GOT3 (cell line): Measurements from ENCODE around the gene MAMDC2.
"Not testable (repeated sequence)": the region's sequence is repeated elsewhere in the genome, so short reads cannot be mapped to it uniquely, and the experiment has no call there.

Experiments
- DNase-seq: peaks from one replicate; lab custom pipeline; 2025; ENCODE audit warnings: mixed read lengths; lab: John Stamatoyannopoulos, UW

MAMDC2 gene

GRCh38 chr9:70197216-70198044 is 153.8 kb downstream of the MAMDC2 start:
- no peak for DNase-seq

- not testable (repeated sequence) for DNase-seq
These were observed 161.1 kb downstream of the MAMDC2 start for GRCh38 chr9:70204743-70205142.

- DNase-seq: no peak
These were observed 161.8 kb downstream of the MAMDC2 start for GRCh38 chr9:70205366-70206020.

GRCh38 chr9:70217029-70217428 is 173.4 kb downstream of the MAMDC2 start:
- no peak for DNase-seq

- DNase-seq: no peak
These were observed 175.1 kb downstream of the MAMDC2 start for GRCh38 chr9:70218767-70219166.

- DNase-seq: no peak
These were observed 176.6 kb downstream of the MAMDC2 start for GRCh38 chr9:70220216-70220615.

DNA sequence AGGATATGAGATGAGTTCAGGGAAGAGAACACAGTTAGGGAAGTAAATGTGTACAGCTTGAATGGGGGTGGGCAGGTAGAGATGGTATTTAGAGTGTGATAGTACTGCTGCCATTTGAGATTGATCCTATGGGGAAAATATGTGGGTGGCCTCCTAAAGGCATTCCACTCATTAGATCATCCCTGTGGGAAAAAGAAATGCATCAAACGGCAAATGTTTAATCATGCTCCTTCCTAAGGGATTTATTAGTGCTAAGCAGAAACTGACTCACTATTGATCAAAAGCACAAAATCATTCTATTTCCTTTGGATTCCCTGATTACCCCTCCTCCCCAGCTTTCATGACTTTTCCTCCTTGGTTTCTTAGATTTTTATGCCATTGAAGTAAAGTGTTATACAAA is 178.7 kb downstream of the MAMDC2 start:
- DNase-seq: no peak

DNA sequence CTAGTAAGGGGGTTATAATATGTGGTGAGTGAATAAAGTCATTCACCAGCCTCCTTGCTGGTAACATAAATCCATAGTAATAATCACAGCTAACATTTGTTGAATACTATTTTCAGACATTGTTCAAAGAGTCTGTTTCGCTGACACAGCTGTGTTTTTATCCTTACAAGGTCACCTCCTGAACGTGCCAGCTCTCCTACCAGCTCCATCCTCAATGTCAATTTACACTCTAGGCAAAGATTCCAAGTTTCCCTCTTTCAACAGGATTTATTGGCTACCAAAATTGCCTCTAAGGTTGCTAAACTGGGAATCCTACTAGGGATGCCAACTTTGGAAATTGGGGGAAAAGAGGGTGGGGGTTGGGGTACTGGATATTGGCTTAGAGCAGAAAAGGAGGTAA is 184.5 kb downstream of the MAMDC2 start:
- no peak for DNase-seq

DNA sequence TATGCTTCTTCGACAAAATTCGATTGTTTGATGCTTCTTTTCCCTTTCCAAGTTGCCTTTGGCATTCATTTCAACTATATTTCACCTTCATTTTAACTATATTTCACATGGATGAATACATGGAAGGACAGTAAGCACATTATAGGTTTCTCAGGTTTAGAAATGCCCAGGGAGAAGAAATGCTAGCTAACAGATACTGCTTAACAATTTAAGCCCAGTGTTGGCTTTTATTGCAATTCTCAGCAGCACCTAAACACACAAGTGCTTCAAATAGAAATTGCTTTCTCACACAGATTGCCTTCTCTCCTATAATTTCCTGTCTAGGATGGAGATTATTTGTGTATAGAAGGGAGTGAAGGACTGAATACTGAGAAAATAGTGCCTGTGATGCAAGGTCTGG is 185.0 kb downstream of the MAMDC2 start:
- DNase-seq: no peak

DNA sequence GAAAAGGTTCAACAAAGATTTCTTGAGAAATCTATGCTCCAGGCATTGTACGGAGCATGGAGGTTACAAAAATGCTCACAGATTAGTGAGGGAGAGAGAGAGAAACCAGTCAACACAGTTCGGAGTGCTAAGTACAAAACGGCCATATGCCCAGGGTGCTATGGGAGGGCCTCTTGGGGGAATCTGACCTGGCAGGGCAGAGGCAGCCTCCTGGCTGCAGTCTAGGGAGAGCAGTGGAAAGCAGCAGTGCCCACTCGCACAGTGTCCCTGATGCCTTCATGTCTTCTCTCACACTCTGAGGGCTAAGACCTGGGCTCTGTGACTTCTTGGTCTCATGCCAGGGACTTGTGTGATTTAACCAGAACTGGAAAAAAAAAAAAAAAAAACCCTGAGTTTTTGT is 185.4 kb downstream of the MAMDC2 start:
- no peak for DNase-seq

DNA sequence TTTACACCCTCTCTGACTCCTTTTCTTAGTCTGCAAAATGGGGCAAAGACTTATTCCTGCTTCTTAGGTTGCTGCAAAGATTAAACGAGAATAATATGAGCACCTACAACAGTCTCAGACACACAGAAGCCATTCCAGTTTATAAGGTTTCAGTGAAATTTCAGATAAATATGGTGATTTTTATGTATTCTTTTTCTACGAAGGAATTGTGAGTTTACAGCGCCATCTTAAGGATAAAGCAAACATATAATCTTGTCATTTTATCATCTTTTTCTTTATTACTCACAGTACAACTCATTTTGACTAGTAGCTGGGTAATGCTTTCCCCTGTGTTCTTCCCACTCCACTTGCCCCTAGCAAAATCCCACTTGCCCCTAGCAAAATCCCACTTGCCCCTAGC is 185.9 kb downstream of the MAMDC2 start:
- DNase-seq: no peak

GRCh38 chr9:70232476-70232875 is 188.8 kb downstream of the MAMDC2 start:
- no peak for DNase-seq

DNA sequence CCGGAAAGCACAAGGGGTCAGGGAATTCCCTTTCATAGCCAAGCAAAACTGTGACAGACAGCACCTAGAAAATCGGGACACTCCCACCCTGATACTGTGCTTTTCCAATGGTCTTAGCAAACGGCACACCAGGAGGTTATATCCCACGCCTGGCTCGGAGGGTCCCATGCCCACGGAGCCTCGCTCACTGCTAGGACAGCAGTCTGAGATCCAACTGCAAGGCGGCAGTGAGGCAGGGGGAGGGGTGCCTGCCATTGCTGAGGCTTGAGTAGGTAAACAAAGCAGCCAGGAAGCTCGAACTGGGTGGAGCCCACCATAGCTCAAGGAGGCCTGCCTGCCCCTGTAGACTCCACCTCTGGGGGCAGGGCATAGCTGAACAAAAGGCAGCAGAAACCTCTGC is 190.6 kb downstream of the MAMDC2 start:
- DNase-seq: not testable (repeated sequence)

DNA sequence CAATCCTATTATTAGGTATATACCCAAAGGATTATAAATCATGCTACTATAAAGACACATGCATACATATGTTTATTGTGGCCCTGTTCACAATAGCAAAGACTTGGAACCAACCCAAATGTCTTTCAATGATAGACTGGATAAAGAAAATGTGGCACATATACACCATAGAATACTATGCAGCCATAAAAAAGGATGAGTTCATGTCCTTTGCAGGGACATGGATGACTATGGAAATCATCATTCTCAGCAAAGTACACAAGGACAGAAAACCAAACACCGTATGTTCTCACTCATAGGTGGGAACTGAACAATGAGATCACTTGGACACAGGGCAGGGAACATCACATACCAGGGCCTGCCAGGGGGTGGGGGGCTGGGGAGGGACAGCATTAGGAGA is 202.3 kb downstream of the MAMDC2 start:
- DNase-seq: not testable (repeated sequence)

- no peak for DNase-seq
These were observed 206.6 kb downstream of the MAMDC2 start for GRCh38 chr9:70250221-70250620.

- DNase-seq: no peak
These were observed 211.8 kb downstream of the MAMDC2 start for GRCh38 chr9:70255486-70255885.

GRCh38 chr9:70256123-70256551 is 212.5 kb downstream of the MAMDC2 start:
- no peak for DNase-seq

GRCh38 chr9:70257502-70257901 is 213.9 kb downstream of the MAMDC2 start:
- DNase-seq: no peak

DNA sequence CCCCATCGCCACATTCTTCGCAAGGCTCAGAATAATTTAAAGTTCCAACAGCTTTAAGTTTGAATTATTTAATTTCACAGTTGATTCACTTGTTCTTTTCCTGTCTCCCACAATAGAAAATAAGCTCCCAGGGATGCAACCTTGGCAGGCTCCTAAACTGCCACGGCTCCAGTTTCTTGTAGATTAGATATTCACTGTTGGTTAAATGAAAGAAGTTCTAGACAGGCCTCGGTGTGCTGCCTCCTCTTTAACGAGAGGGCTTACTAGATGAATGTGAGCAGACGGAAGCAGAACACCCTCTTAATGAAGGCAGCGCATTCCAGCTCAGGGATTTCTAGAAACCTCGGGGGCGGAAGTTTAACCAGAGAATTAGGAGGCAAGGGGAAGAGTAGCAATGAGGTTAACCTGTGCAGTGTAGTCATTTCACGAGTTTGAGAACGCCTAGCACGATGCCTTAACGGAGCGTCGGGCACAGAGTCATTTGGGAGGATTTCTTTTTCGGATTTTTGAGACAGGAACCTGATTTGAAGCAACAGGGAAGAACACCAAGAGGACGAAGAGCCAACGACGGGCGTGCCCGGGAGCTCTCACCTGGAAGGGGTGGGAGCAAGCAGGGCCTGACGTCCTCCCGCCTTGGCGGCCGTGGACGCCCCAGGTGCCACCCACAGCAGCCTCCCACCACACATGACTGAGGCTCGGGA is 214.5 kb downstream of the MAMDC2 start:
- no peak for DNase-seq

DNA sequence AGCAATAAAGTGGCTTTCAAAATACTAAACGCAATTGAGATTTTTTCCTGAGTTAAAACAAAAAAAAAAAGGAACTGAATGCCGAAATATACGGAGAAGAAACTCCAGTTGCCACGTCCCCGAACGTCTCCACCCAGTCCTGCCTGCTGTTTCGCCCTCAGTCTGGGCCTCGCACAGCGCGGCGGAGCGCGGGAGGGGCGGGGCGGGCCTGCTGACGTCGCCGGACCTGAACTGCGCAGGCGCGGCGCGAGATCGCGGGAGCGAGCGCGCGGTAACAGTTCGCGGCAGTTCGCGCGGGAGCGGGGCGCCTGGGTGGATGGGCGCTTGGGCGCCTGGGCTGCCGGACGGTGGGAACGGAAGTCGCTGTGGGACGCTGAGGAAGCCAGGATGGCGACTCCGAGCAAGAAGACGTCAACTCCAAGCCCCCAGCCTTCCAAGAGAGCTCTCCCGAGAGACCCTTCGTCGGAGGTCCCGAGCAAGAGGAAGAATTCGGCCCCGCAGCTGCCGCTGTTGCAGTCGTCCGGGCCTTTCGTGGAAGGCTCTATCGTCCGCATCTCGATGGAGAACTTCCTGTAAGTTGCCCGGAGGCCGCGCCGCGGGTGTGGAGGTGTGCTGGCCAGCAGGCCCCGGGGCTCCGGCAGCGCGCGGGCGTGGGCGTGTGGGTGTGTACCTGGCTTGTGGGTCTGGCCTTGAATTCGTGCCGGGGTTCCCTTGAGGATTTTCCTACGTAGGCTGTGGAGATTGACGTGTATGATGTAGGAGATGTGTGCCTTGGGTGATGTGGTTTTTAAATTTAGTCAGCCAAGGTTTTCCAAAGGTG is 215.3 kb downstream of the MAMDC2 start, which contains the start of gene SMC5:
TSS of gene SMC5 (plus strand) at position 287 of the 820 bp plus-strand sequence. CDS start at position 388, 101 bp downstream.
- peak; percentile 60 for DNase-seq

- no peak for DNase-seq
These were observed 215.8 kb downstream of the MAMDC2 start for GRCh38 chr9:70259512-70259802.

- DNase-seq: no peak
These were observed 216.4 kb downstream of the MAMDC2 start for GRCh38 chr9:70260007-70260443.
